BLaER1 treated with 17β-estradiol and CSF1 and Interleukin-3, amounts not matched to agents 10 nM and 100 nM (cell line): ENCODE data around the gene SNED1.
A peak's percentile ranks its signal among the peaks of the same experiment; 100 is the strongest.

Experiments used
- H3K27ac ChIP-seq, 11 experiments: shearing (Covaris generic); formaldehyde crosslinking; 2 replicates each; pipeline ENCODE4 v1.8.1; 2022
- H3K27me3 ChIP-seq, 11 experiments: shearing (Covaris generic); formaldehyde crosslinking; 2 replicates each; pipeline ENCODE4 v1.8.1; 2022
- H3K36me3 ChIP-seq, 11 experiments: shearing (Covaris generic); formaldehyde crosslinking; 2 replicates each; pipeline ENCODE4 v1.8.1; 2022
- H3K4me1 ChIP-seq, 10 experiments: shearing (Covaris generic); formaldehyde crosslinking; 2 replicates each; pipeline ENCODE4 v1.8.1; 2022
- H3K4me2 ChIP-seq, 11 experiments: shearing (Covaris generic); formaldehyde crosslinking; 2 replicates each; pipeline ENCODE4 v1.8.1; 2022
- H3K4me3 ChIP-seq, 10 experiments: shearing (Covaris generic); formaldehyde crosslinking; 2 replicates each; pipeline ENCODE4 v1.8.1; 2022
- H3K9ac ChIP-seq, 11 experiments: shearing (Covaris generic); formaldehyde crosslinking; 2 replicates each; pipeline ENCODE4 v1.8.1; 2022
- H3K9me3 ChIP-seq, 11 experiments: shearing (Covaris generic); formaldehyde crosslinking; replicated peaks in 1 of 11; 2 replicates each; pipeline ENCODE4 v1.8.1; 2022
- H4K20me1 ChIP-seq, 11 experiments: shearing (Covaris generic); formaldehyde crosslinking; 2 replicates each; pipeline ENCODE4 v1.8.1; 2022
- Cebpa-rat ChIP-seq, 11 experiments: shearing (Covaris generic); IDR thresholded peaks; 2 replicates each; pipeline ENCODE4 v1.8.1; 2022

The SNED1 gene

DNA sequence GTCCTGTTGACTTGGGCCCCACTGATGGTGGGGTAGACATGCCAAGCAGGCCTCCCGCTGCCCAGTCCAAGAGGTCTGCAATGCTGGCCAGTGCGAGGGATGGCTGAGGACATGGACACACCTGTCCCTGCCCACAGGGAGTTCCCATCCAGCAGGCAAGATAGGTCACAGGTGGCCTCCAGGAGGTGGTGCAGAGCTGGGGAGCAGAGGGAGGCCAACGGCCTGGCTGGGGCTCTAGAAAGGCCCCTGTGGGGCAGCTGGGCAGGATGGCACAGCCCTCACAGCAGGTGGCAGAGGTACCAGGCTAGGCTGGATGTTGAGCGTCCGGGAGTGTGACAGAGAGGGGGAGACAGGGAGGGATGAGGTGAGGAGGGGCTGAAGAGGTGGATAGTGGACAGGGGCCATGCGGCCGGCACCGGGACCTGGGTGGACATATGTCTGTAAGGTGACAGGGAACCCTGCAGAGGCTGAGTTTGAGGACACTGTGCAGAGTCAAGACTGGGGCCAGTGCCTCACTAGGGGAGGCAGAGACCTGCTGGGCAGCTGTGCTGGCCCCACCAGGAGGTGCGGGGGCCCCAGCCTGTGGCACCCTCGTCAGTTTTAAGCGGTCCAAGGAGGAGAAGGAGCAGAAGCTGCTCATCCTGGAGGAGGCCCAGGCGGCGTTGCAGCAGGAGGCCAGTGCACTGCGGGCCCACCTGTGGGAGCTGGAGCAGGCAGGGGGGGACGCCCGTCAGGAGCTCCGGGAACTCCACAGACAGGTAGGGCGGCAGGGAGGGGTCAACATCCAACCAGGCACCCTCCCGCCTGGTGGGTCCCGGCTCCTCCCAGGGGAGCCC lies 34.3 kb upstream of the SNED1 start:
- no peaks in the 10 kb centered on the region for H3K36me3 ChIP-seq
- no peak overlapping the region for H3K4me3 ChIP-seq
- H3K27ac ChIP-seq: no peak overlapping the region
- no peaks in the 10 kb centered on the region for H3K27me3 ChIP-seq
- 0 out of 22 replicates have a peak, but pooled peaks cover 0 to 11% (median 0%) of the 10 kb centered on the region in 11 experiments for H4K20me1 ChIP-seq
- peak overlapping the region in 2 of 11 experiments; percentile 58 to 92; a peak in 3 of 22 replicates for H3K4me2 ChIP-seq
- no peak for TF ChIP-seq Cebpa-rat (IDR thresholded peaks at IDR 0.05)
- H3K4me1 ChIP-seq: peaks cover 43 to 79% (median 66%) of the 10 kb centered on the region in 10 experiments
- H3K9me3 ChIP-seq: no peaks in the 10 kb centered on the region
- H3K9ac ChIP-seq: no peak overlapping the region

DNA sequence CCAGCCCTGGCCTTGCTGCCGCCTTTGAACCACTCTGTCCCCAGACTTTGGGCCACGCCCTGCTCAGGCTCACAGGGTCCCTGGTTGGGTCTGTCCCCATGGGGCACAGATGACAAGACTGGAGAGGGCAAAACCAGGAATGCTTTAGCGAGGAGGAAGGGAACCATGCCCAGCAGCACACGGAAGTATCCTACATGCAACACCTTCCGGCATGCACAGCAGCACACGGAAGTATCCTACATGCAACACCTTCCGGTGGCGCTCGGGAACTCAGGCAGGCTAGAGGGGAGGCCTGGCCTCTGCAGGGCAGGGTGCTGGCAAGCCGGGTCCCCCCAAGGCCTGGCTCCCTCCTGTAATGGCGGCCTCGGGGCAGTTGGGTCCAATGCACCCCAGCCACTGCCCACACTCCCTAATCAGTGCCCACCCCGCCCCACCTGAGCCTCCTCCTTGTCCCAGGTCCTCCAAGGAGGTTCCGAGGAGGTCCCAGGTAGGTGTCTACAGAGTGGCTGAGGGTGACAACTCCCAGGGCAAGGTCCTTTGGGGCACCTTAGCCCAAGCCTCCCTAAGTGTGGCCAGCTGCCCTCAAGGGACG lies 33.6 kb upstream of the SNED1 start:
- TF ChIP-seq Cebpa-rat (IDR thresholded peaks at IDR 0.05): no peak

DNA sequence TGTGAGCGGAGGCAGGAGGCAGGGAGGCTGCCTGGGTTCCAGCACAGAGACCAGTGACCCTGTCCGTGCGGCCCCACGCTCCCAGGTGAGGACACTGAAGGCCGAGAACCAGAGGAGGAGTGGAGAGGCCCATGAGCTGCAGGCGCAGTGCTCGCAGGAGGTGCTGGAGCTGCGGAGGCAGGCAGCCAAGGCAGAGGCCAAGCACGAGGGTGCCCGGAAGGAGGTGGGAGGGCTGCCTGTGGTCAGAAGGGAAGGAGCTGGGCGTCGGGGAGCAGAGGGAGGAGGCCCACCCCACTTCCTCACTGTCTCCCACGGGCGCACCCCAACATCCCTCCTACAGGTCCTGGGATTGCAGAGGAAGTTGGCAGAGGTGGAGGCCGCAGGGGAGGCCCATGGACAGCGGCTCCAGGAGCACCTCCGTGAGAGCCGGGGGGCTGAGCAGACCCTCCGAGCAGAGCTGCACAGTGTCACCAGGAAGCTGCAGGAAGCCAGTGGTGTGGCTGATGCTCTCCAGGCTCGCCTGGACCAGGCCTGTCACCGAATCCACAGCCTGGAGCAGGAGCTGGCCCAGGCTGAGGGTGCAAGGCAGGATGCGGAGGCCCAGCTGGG lies 33.0 kb upstream of the SNED1 start:
- Histone ChIP-seq H3K9ac (no peak overlapping the region), H3K27me3 (no peaks in the 10 kb centered on the region), H3K4me2 (peak overlapping the region in 5 of 11 experiments; percentile 43 to 67 (median 58); a peak in 8 of 22 replicates), H3K9me3 (peaks cover 0 to 5% (median 0%) of the 10 kb centered on the region in 11 experiments; a peak in 6 of 22 replicates), H3K36me3 (no peaks in the 10 kb centered on the region), H4K20me1 (0 out of 22 replicates have a peak, but pooled peaks cover 0 to 11% (median 0%) of the 10 kb centered on the region in 11 experiments), H3K4me3 (no peak overlapping the region), H3K27ac (no peak overlapping the region), H3K4me1 (peaks cover 32 to 70% (median 54%) of the 10 kb centered on the region in 10 experiments)
- no peak for TF ChIP-seq Cebpa-rat (IDR thresholded peaks at IDR 0.05)

More for the DNA sequence above, 33.6 kb upstream of the SNED1 start:
- H3K27me3 ChIP-seq: no peaks in the 10 kb centered on the region
- peaks cover 38 to 76% (median 60%) of the 10 kb centered on the region in 10 experiments for H3K4me1 ChIP-seq
- H3K27ac ChIP-seq: no peak overlapping the region
- H4K20me1 ChIP-seq: 0 out of 22 replicates have a peak, but pooled peaks cover 0 to 11% (median 0%) of the 10 kb centered on the region in 11 experiments
- no peak overlapping the region for H3K4me3 ChIP-seq
- H3K9me3 ChIP-seq: no peaks in the 10 kb centered on the region; a peak in 2 of 22 replicates
- peak overlapping the region in 3 of 11 experiments; percentile 43 to 62 (median 58); a peak in 6 of 22 replicates for H3K4me2 ChIP-seq
- no peak overlapping the region for H3K9ac ChIP-seq
- H3K36me3 ChIP-seq: no peaks in the 10 kb centered on the region

DNA sequence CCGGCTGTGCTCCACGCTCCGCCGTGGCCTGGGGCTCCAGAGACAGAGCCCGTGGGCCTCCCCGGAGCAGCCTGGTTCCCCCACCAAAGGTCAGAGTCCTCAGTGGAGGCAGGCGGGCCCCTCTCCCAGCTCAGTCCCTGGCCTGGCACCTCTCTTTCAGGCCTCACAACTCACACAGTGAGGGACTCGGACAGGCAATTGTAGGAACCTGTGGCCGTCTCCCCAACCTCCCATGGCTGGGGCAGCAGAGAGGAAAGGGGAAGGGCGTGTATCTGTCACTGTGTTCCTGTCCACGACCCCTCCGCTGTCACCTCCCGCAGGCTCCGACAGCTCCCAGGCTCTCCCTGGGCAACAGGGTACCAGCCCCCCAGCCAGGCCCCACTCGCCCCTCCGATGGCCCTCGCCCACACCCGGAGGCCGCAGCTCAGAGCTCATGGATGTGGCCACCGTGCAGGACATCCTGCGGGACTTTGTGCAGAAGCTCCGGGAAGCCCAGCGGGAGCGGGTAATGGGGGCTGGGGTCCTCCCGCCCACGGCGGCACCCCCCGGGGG lies 32.4 kb upstream of the SNED1 start:
- Histone ChIP-seq H3K27ac (no peak overlapping the region), H3K9me3 (peaks cover 0 to 10% (median 0%) of the 10 kb centered on the region in 11 experiments; a peak in 6 of 22 replicates), H3K4me2 (peak overlapping the region in 10 of 11 experiments; percentile 23 to 67 (median 54); a peak in 12 of 22 replicates), H3K9ac (no peak overlapping the region), H3K27me3 (no peaks in the 10 kb centered on the region), H3K4me3 (no peak overlapping the region), H3K36me3 (no peaks in the 10 kb centered on the region), H4K20me1 (0 out of 22 replicates have a peak, but pooled peaks cover 0 to 11% (median 0%) of the 10 kb centered on the region in 11 experiments), H3K4me1 (peaks cover 28 to 65% (median 48%) of the 10 kb centered on the region in 10 experiments)
- no peak for TF ChIP-seq Cebpa-rat (IDR thresholded peaks at IDR 0.05)

DNA sequence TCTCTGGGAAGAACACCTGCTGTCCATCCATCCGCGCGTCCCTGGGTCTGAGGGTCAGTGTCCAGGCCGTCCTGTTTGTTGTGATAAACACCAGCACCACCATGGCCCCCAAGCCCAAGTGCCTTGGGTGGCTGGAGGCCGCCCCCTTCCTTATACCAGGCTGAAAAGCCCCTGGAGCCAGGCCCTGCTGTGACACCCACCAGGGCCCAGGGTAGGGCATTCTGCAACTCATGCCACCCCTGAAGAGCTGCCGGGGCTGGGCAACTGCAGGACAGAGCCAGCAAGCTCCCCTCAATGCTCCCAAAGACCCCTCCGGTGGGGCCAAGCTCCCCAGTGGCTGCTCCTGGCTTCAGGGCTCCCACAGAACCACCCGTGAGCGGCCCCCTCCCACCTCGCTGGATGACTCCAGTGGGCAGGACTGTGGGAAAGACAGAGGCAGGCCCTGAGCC lies 31.9 kb upstream of the SNED1 start:
- no peak for TF ChIP-seq Cebpa-rat (IDR thresholded peaks at IDR 0.05)
- H3K27ac ChIP-seq: no peak overlapping the region

DNA sequence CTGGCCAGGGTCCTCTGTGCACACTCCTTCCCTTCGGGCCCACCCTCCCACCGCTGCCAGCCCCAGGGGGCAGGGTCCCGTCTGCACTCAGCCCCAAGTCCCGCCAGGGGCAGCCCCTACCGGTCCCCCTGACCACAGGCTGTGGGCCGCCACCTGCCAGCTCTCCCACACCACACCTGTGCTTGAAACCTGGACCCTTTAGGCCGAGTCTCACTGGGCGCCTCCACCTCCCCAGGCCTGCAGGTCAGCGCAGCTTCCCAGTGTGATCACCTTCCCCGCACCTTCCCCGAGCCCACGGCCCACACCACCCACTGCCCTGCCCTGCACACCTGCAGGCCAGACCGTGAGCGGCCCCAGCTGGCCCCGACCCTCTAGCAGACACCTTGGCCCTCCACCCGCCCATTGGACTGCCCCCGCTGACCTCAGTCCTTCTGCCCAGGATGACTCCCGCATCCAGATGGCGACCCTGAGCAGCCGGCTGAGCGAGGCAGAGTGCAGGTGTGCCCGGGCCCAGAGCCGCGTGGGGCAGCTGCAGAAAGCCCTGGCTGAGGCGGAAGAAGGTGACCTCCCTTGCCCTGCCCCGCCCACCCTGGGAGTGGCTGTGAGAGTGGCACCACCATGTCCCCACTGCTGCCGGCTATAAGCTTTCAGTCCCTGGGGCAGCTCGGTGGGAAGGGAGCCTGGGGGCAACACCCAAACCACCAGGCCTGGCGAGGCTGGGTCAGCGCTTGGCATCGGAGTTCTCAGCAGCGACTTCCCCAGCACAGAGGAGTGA lies 31.3 kb upstream of the SNED1 start:
- Histone ChIP-seq H3K4me3 (no peak overlapping the region), H3K9ac (0 out of 22 replicates have a peak overlapping the region, but pooled peaks of 1 of the 11 experiments have one; percentile 22), H3K4me2 (peak overlapping the region; percentile 19 to 67 (median 52); a peak in 18 of 22 replicates), H3K27me3 (no peaks in the 10 kb centered on the region), H3K36me3 (no peaks in the 10 kb centered on the region), H3K9me3 (peaks cover 0 to 12% (median 0%) of the 10 kb centered on the region in 11 experiments; a peak in 6 of 22 replicates), H4K20me1 (0 out of 22 replicates have a peak, but pooled peaks cover 0 to 11% (median 0%) of the 10 kb centered on the region in 11 experiments), H3K4me1 (peaks cover 23 to 54% (median 42%) of the 10 kb centered on the region in 10 experiments), H3K27ac (no peak overlapping the region)
- no peak for TF ChIP-seq Cebpa-rat (IDR thresholded peaks at IDR 0.05)

More for the DNA sequence above, 31.9 kb upstream of the SNED1 start:
- peaks cover 0 to 12% (median 0%) of the 10 kb centered on the region in 11 experiments; a peak in 6 of 22 replicates for H3K9me3 ChIP-seq
- 0 out of 22 replicates have a peak, but pooled peaks cover 0 to 11% (median 0%) of the 10 kb centered on the region in 11 experiments for H4K20me1 ChIP-seq
- H3K4me3 ChIP-seq: no peak overlapping the region
- H3K27me3 ChIP-seq: no peaks in the 10 kb centered on the region
- H3K4me2 ChIP-seq: peak overlapping the region in 10 of 11 experiments; percentile 23 to 67 (median 54); a peak in 18 of 22 replicates
- H3K9ac ChIP-seq: 0 out of 22 replicates have a peak overlapping the region, but pooled peaks of 1 of the 11 experiments have one; percentile 22
- H3K4me1 ChIP-seq: peaks cover 23 to 60% (median 44%) of the 10 kb centered on the region in 10 experiments
- H3K36me3 ChIP-seq: no peaks in the 10 kb centered on the region

DNA sequence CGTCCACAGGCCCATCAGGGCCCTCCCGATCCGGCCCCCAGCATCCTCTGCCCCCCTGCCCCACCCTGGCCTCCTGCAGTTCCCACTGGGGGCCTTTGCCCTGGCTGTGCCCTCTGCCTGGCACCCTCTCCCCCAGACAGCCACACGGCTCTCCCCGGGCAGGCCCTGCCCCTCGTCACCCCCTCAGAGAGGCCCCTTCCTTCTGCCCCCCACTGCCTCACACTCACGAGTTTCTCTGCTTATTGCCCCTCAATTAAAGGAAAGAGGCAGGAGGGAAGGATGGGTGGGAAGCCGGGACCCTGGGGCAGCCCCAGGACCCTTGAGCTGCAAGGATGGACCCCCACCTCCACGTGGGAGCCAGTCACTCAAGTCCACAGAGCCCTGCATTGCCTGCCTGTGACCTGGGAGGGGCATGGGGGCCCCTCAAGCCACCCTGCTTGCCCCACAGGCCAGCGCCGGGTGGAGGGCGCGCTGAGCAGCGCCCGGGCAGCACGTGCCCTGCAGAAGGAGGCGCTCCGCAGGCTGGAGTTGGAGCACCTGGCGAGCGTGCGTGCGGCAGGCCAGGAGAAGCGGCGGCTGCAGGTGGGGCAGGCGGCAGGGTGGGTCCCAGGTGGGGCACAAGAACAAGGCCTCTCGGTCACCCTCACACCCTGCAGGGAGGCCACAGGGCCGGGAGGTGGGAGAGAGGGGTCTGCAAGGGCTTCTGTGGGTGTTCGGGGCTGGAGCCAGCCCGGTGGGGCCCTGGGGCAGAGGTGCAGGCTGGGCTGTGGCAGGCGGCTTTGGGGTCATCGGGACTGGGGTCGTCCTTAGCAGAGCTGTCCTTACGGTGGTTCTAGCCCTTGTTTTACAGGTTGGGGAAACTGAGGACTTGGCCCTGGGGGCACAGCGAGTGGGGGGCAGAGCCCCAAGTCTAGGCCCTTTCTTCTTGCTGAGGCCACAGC lies 30.5 kb upstream of the SNED1 start:
- H3K27me3 ChIP-seq: no peaks in the 10 kb centered on the region
- no peak overlapping the region for H3K4me3 ChIP-seq
- H4K20me1 ChIP-seq: 0 out of 22 replicates have a peak, but pooled peaks cover 0 to 11% (median 0%) of the 10 kb centered on the region in 11 experiments
- no peak for TF ChIP-seq Cebpa-rat (IDR thresholded peaks at IDR 0.05)
- H3K36me3 ChIP-seq: no peaks in the 10 kb centered on the region
- peaks cover 0 to 15% (median 4%) of the 10 kb centered on the region in 11 experiments; a peak in 11 of 22 replicates for H3K9me3 ChIP-seq
- H3K4me2 ChIP-seq: peak overlapping the region in 6 of 11 experiments; percentile 18 to 58 (median 46); a peak in 6 of 22 replicates
- peaks cover 14 to 45% (median 34%) of the 10 kb centered on the region in 10 experiments for H3K4me1 ChIP-seq
- no peak overlapping the region for H3K9ac ChIP-seq
- H3K27ac ChIP-seq: no peak overlapping the region
